Prostate gland (tissue), 2 donors: ENCODE data around the gene BRPF1. TPM values are rescaled to one million over a fixed set of nuclear protein-coding genes. Genes with fewer than 3 reads are reported as not detected.

Source experiments
- DNase-seq: peaks from one replicate; pipeline ENCODE4 v3.0.0-alpha.2; 2019; ENCODE audit warnings: low spot score
- H3K27ac ChIP-seq, 2 donors: fragments of 200-600 bp; sonication (generic); 2 replicates each; pipeline ENCODE4 v1.5.1; 2017 to 2019
- H3K27me3 ChIP-seq: fragments of 200-600 bp; sonication (generic); replicated peaks from 2 replicates; pipeline ENCODE4 v1.5.1; 2019; ENCODE audit not compliant: insufficient read depth
- H3K36me3 ChIP-seq, 2 donors: fragments of 200-600 bp; sonication (generic); 1 replicate in 1 of 2; 2 replicates in 1 of 2; pipeline versions ENCODE4 v1.5.1 to v1.8.1; 2017 to 2019
- H3K4me1 ChIP-seq: fragments of 200-600 bp; sonication (generic); replicated peaks from 2 replicates; pipeline ENCODE4 v1.5.1; 2019
- H3K4me3 ChIP-seq, 2 donors: fragments of 200-600 bp; sonication (generic); 2 replicates each; pipeline ENCODE4 v1.5.1; 2017 to 2019
- H3K9me3 ChIP-seq: fragments of 200-600 bp; sonication (generic); 2 replicates; pipeline ENCODE4 v1.5.1; 2017
- POLR2A ChIP-seq: fragments of 450-650 bp; IDR thresholded peaks from one replicate; pipeline ENCODE4 v1.6.1; 2016; ENCODE audit warnings: antibody characterized with exemption, mild to moderate bottlenecking
- POLR2AphosphoS5 ChIP-seq: sonication (generic); formaldehyde crosslinking; IDR thresholded peaks from one replicate; pipeline ENCODE4 v1.6.1; 2017; ENCODE audit warnings: antibody characterized with exemption
- WGBS: methylation state at CpG from one replicate; pipeline ENCODE4 v1.1.5; 2018; 5-methylcytosine and 5-hydroxymethylcytosine counted together
- intact Hi-C: fragments of 100-400 bp; cut with DNase I; formaldehyde crosslinking; loops from one replicate; pipeline ENCODE4 v1.14.2; 2022
- total RNA-seq, 2 donors: library from RNA; depleted of rRNA; stranded (reverse); fragments of >200 nt; gene quantifications; one replicate each; pipeline ENCODE4 v1.1.0, GENCODE V29; 2016
- TF ChIP-seq, protein P1 (sequence below), 4 experiments: fragments of 200-600 bp in 2 of 4; fragments of 450-650 bp in 2 of 4; sonication (generic) in 2 of 4; IDR thresholded peaks; 1 replicate in 3 of 4; 2 replicates in 1 of 4; pipeline ENCODE4 v1.5.1; 2016 to 2019; ENCODE audit warnings: antibody characterized with exemption in 4 of 4, mild to moderate bottlenecking in 2 of 4, moderate library complexity in 2 of 4

BRPF1 gene
- total RNA-seq, 2 donors from 2014 or later = 14.2 to 43.5 TPM

DNA sequence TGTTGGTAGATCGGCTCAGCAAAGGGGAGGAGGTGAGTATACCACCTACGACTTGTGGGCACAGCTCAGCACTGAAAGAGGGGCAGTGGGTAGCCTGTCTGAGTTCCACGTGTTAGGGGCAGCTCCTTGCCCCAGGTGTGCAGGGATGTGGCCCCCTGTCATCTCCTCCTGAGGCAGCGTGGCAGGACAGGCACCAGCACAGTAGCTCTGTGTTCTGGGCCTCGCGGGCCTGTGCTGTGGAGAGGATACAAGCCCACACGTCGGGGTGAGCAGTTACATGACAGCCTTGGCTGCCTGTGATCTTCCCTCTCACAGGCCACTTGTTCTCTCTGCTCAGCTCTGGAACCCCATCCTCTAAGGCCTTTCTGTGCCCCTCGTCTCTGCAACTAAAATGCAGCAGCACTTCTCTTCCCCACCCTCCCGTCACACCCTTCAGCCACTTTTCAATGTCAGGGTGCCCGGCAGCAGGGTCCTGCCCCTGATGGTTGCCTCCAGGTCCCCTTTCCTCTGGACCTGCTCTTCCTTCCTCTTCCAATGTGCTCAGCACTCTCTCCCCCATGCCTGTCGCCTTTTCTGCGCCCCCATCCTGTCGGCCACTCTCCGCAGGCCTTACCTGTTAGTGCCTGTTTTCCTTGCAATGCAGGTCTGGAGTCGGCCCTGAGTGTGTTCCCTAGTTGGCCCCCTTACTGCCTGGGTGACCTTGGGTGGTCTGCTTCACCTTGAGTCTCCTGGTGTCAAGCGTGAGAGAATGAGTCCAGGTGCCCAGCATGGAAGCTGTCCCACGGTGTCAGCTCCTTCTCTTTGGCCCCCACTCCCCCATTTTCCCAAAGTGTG is 46.1 kb upstream of the BRPF1 start:
- TF ChIP-seq, protein P1, sequence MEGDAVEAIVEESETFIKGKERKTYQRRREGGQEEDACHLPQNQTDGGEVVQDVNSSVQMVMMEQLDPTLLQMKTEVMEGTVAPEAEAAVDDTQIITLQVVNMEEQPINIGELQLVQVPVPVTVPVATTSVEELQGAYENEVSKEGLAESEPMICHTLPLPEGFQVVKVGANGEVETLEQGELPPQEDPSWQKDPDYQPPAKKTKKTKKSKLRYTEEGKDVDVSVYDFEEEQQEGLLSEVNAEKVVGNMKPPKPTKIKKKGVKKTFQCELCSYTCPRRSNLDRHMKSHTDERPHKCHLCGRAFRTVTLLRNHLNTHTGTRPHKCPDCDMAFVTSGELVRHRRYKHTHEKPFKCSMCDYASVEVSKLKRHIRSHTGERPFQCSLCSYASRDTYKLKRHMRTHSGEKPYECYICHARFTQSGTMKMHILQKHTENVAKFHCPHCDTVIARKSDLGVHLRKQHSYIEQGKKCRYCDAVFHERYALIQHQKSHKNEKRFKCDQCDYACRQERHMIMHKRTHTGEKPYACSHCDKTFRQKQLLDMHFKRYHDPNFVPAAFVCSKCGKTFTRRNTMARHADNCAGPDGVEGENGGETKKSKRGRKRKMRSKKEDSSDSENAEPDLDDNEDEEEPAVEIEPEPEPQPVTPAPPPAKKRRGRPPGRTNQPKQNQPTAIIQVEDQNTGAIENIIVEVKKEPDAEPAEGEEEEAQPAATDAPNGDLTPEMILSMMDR (IDR thresholded peaks at IDR 0.05) = no peak
- no peak for TF ChIP-seq POLR2AphosphoS5
- TF ChIP-seq POLR2A = no peak
- H3K36me3 ChIP-seq = peaks cover 31 to 63% of the 10 kb centered on the region in 2 donors
- no peak overlapping the region for H3K4me3 ChIP-seq
- WGBS = 95% methylated on average over 18 of the region's 18 CpGs
- H3K4me1 ChIP-seq = no peaks in the 10 kb centered on the region
- intact Hi-C loops = no loop called here
- no peaks in the 10 kb centered on the region for H3K27me3 ChIP-seq
- no peak for DNase-seq
- no peaks in the 10 kb centered on the region for H3K9me3 ChIP-seq
- H3K27ac ChIP-seq = no peak overlapping the region

DNA sequence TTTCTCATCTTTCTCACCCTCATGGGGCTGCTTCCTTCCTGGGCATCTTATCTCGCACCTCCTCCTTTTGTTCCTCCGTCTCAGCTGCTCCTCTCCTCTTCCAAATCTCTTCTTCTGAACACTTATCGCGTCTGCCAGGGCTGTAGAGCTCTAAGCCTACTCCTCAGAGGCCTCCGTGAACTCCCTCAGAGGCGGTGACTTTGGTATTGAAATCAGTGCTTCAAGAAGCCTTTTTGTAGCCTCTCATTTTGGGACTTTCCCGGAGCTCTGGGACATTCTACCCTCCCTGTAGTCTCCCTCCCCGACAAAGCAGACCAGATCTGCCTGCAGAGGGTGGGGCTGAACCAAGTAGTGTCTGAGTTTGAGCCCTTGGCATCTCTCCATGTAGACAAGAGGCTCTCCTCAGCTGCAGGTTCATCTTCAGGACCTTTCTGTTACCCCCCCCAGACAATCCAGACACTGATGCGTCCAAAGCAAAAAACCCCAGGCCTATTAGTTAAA is 45.4 kb upstream of the BRPF1 start:
- intact Hi-C loops = no loop called here
- 90% methylated on average over 9 of the region's 9 CpGs for WGBS
- no peak overlapping the region for H3K27ac ChIP-seq
- no peaks in the 10 kb centered on the region for H3K9me3 ChIP-seq
- H3K4me3 ChIP-seq = no peak overlapping the region
- H3K4me1 ChIP-seq = no peaks in the 10 kb centered on the region
- H3K36me3 ChIP-seq = peaks cover 31 to 58% of the 10 kb centered on the region in 2 donors
- TF ChIP-seq, protein P1 (IDR thresholded peaks at IDR 0.05) = no peak
- TF ChIP-seq POLR2A (no peak), POLR2AphosphoS5 (no peak)
- H3K27me3 ChIP-seq = no peaks in the 10 kb centered on the region
- no peak for DNase-seq

- Histone ChIP-seq H3K27me3 (no peaks in the 10 kb centered on the region), H3K4me1 (no peaks in the 10 kb centered on the region), H3K27ac (no peak overlapping the region), H3K9me3 (no peaks in the 10 kb centered on the region), H3K36me3 (peaks cover 31 to 55% of the 10 kb centered on the region in 2 donors), H3K4me3 (no peak overlapping the region)
- WGBS = 94% methylated on average over 3 of the region's 3 CpGs
- intact Hi-C loops = no loop called here
- DNase-seq = no peak
- TF ChIP-seq POLR2A = no peak
- TF ChIP-seq, protein P1 (IDR thresholded peaks at IDR 0.05) = no peak
- no peak for TF ChIP-seq POLR2AphosphoS5
Measured at GRCh38 chr3:9686703-9687102, 44.8 kb upstream of the BRPF1 start.

GRCh38 chr3:9687514-9687913 is 44.0 kb upstream of the BRPF1 start:
- Histone ChIP-seq H3K36me3 (peaks cover 31 to 55% of the 10 kb centered on the region in 2 donors), H3K27me3 (no peaks in the 10 kb centered on the region), H3K4me1 (no peaks in the 10 kb centered on the region), H3K27ac (no peak overlapping the region), H3K9me3 (no peaks in the 10 kb centered on the region), H3K4me3 (no peak overlapping the region)
- intact Hi-C loops = no loop called here
- TF ChIP-seq POLR2AphosphoS5 = no peak
- TF ChIP-seq, protein P1 (IDR thresholded peaks at IDR 0.05) = no peak
- no peak for TF ChIP-seq POLR2A
- WGBS = 84% methylated on average over 7 of the region's 7 CpGs
- no peak for DNase-seq

DNA sequence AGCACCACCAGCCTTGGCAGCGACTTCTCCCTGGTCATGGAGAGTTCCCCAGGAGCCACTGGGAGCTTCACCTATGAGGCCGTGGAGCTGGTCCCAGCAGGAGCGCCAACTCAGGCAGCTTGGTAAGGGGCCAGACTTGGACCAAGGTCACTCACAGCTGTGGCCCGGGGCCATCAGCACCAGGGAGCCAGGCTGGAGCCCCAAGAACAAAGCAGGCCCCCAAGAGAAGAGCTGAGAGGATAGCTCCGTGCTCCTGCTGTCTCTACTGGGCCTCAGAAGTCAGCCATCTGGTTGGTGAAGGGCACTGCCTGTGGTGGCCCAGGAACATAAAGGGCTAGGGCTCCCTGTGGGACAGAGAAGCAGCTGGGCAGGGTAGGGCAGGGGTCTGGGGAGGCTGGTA is 42.6 kb upstream of the BRPF1 start:
- Histone ChIP-seq H3K4me1 (no peaks in the 10 kb centered on the region), H3K36me3 (peaks cover 22 to 45% of the 10 kb centered on the region in 2 donors), H3K27me3 (no peaks in the 10 kb centered on the region), H3K27ac (no peak overlapping the region), H3K4me3 (no peak overlapping the region), H3K9me3 (no peaks in the 10 kb centered on the region)
- TF ChIP-seq POLR2AphosphoS5 = no peak
- no peak for TF ChIP-seq POLR2A
- TF ChIP-seq, protein P1 (IDR thresholded peaks at IDR 0.05) = no peak
- 87% methylated on average over 5 of the region's 5 CpGs for WGBS
- intact Hi-C loops = no loop called here
- DNase-seq = no peak
